MCF 10A (cell line): ENCODE data around the gene ALPG. TPM values are rescaled to one million over a fixed set of nuclear protein-coding genes. Genes with fewer than 3 reads are reported as not detected.

Experiments
- BruUV-seq: library from RNA; stranded (reverse); fragments of 400-500 nt; replicated peaks from 2 replicates; lab custom pipeline; 2021; lab: Mats Ljungman, UMichigan
- CTCF ChIA-PET: fragments of 300-600 bp; sonication (Branson Sonifier 250); formaldehyde crosslinking; extraction: SDS; loops from one replicate; lab custom pipeline; 2021; ENCODE audit warnings: antibody characterized with exemption, inconsistent platforms; lab: Yijun Ruan, JAX
- POLR2A ChIA-PET: fragments of 300-600, 350-650 bp; sonication (Branson Sonifier 250); formaldehyde crosslinking; extraction: SDS; loops from one replicate; lab custom pipeline; 2020; ENCODE audit warnings: antibody characterized with exemption, inconsistent platforms; lab: Yijun Ruan, JAX
- DNase-seq: peaks from one replicate; pipeline ENCODE4 v3.0.0-alpha.2; 2018; ENCODE audit not compliant: unreplicated experiment
- H3K27ac Mint-ChIP-seq: one replicate; pipeline ENCODE4 v1.8.0; 2022; ENCODE audit warnings: mild to moderate bottlenecking, low read depth, mixed read lengths; ENCODE audit not compliant: unreplicated experiment
- H3K27me3 Mint-ChIP-seq: one replicate; pipeline ENCODE4 v1.8.0; 2022; ENCODE audit warnings: mixed read lengths; ENCODE audit not compliant: insufficient read depth, unreplicated experiment
- H3K36me3 Mint-ChIP-seq: one replicate; pipeline ENCODE4 v1.8.0; 2022; ENCODE audit warnings: mild to moderate bottlenecking, moderate library complexity, mixed read lengths; ENCODE audit not compliant: insufficient read depth, unreplicated experiment
- H3K4me1 Mint-ChIP-seq: one replicate; pipeline ENCODE4 v1.8.0; 2022; ENCODE audit warnings: mixed read lengths; ENCODE audit not compliant: insufficient read depth, unreplicated experiment
- H3K4me3 Mint-ChIP-seq: one replicate; pipeline ENCODE4 v1.8.0; 2022; ENCODE audit warnings: mild to moderate bottlenecking, moderate library complexity, mixed read lengths; ENCODE audit not compliant: unreplicated experiment
- H3K9me3 Mint-ChIP-seq: one replicate; pipeline ENCODE4 v1.8.0; 2022; ENCODE audit warnings: mixed read lengths; ENCODE audit not compliant: unreplicated experiment
- CTCF ChIP-seq: fragments of 200-600 bp; IDR thresholded peaks from one replicate; pipeline ENCODE4 v1.8.0; 2022; ENCODE audit warnings: antibody characterized with exemption, mild to moderate bottlenecking; ENCODE audit not compliant: unreplicated experiment
- intact Hi-C: fragments of 100-400 bp; cut with micrococcal nuclease; formaldehyde crosslinking; loops from 2 replicates; pipeline ENCODE4 v1.14.1; 2022
- total RNA-seq: library from RNA; stranded (reverse); gene quantifications from 2 replicates; pipeline ENCODE4 v1.2.3, GENCODE V29; 2022

ALPG gene
- total RNA-seq, 1 experiment from 2014 or later: not detected

DNA sequence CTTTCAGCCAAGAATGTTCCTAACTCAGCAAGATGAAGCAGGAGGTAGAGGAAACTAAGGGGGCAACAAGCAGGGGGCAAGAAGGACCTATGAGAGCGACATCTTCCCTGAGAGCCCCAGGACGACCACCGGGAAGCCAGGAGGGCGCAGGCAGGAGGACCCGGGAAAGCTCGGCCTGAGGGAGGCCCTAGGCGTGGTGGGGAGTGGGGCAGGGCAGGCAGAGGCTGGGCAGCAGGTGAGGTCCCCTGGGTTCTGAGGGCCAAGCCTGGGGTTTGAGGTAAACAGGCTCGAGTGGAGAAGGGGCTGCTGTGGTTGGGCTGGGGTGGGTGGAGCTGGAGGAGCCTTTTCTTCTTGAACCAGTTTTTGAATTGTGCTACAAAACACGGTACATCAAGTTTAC, 48.0 kb downstream of the ALPG start:
- intact Hi-C loops: no loop called here
- no peaks in the 10 kb centered on the region for H3K9me3 Mint-ChIP-seq
- no peak for TF ChIP-seq CTCF
- H3K4me3 Mint-ChIP-seq: no peak overlapping the region
- ChIA-PET CTCF (interaction anchor here (1.7 kb wide), 1 partner anchor 15 kb away, joined by 5 read pairs; no protein-coding TSS in a partner anchor), POLR2A (no interaction called here)
- DNase-seq: no peak
- peaks cover 9% of the 10 kb centered on the region for H3K4me1 Mint-ChIP-seq
- H3K27me3 Mint-ChIP-seq: peaks cover 18% of the 10 kb centered on the region
- BruUV-seq: no TSS peak
- no peak overlapping the region for H3K27ac Mint-ChIP-seq
- no peaks in the 10 kb centered on the region for H3K36me3 Mint-ChIP-seq

DNA sequence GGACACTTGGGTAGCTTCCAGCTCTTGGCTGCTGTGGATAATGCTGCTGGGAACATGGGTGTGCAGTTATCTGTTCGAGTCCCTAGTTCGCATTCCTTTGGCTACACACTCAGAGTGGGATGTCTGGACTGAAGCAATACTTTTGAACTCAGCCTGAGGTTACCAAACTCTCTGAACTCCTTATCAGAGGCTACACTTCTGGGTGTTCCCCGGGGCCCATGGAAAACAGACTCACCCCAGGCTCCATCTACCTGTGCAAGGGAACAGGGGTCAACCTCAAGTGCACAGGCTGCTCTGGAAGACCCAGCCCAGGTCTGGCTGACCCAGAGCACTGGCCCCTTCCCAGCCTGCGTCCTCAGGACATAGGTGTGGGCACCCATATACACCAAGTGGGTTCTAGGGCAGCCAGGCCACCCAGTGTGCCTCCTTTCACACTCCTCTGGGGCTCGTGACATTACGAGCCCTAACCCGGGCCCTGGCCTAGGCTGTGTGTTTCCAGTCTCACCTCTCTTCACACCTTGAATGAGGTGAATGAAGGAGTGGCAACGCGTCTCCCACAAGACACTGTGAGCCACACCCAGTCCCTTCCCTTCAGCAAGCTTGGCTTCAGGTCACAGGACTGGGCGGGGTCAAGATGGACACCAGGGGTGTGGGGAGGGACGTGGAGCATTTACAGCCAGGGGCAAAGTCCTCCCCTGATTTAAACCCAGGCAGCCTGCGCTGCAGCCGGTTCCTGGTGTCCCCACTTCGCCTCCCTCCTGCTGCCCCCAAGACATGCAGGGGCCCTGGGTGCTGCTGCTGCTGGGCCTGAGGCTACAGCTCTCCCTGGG, 49.0 kb downstream of the ALPG start, which contains the start of gene ALPI:
Gene ALPI (plus strand): TSS at position 728 of the 830 bp plus-strand sequence. CDS start 47 bp downstream, at position 775.
- peaks cover 18% of the 10 kb centered on the region for H3K27me3 Mint-ChIP-seq
- TF ChIP-seq CTCF: no peak
- H3K4me3 Mint-ChIP-seq: no peak within 1 kb of the TSS
- H3K9me3 Mint-ChIP-seq: no peaks in the 10 kb centered on the region
- ChIA-PET CTCF (no interaction called here), POLR2A (no interaction called here)
- no peak for DNase-seq
- peaks cover 17% of the 10 kb centered on the region for H3K4me1 Mint-ChIP-seq
- H3K36me3 Mint-ChIP-seq: no peaks in the 10 kb centered on the region
- intact Hi-C loops: no loop called here
- H3K27ac Mint-ChIP-seq: no peak within 1 kb of the TSS
- no TSS peak for BruUV-seq

GRCh38 chr2:232456296-232457120, 49.9 kb downstream of the ALPG start:
- H3K9me3 Mint-ChIP-seq: no peaks in the 10 kb centered on the region
- H3K27me3 Mint-ChIP-seq: peaks cover 18% of the 10 kb centered on the region
- no peak overlapping the region for H3K4me3 Mint-ChIP-seq
- H3K27ac Mint-ChIP-seq: no peak overlapping the region
- DNase-seq: no peak
- no TSS peak for BruUV-seq
- no peaks in the 10 kb centered on the region for H3K36me3 Mint-ChIP-seq
- CTCF ChIA-PET: no interaction called here
- H3K4me1 Mint-ChIP-seq: peaks cover 17% of the 10 kb centered on the region
- POLR2A ChIA-PET: no interaction called here
- TF ChIP-seq CTCF: no peak
- intact Hi-C loops: no loop called here
